ENCODE results near the gene CTSG.
"Not testable (repeated sequence)": the region's sequence is repeated elsewhere in the genome, so short reads cannot be mapped to it uniquely, and the experiment has no call there.

The CTSG gene

DNA sequence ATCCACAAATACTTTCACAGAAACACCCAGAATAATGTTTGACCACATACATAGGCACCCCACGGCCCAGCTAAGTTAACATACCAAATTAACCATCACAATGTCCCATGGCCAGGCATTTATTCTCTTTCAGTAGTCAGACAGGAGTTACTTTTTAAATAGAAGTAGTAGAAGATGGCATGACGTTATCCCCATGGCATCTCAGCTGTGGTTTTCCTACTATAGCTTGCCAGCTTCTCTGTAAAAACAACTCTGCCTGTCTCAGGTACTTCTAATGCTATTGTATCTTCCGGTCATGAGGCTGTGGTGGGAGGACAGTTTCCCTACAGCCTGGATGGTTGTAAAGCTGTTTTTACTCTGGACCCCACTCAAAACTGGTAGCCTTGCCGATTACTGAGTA lies 19.3 kb downstream of the CTSG start:
- DNase-seq (ENCODE audit: extremely low spot score, insufficient read length, low read depth) (no peak), FAIRE-seq (no peak)

DNA sequence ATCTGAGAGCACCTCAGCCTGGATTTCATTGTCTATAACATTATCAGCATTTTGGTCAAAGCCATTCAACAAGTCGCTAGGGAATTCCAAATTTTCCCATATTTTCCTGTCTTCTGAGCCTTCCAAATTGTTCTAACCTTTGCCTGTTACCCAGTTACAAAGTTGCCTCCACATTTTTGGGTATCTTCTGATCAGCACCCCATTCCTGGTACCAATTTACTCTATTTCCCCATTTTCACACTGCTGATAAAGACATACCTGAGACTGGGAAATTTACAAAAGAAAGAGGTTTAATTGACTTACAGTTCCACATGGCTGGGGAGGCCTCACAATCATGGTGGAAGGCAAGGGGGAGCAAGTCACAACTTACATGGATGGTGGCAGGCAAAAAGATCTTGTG lies 27.0 kb downstream of the CTSG start:
- not testable (repeated sequence) for DNase-seq (ENCODE audit: extremely low spot score, insufficient read length, low read depth); FAIRE-seq

DNA sequence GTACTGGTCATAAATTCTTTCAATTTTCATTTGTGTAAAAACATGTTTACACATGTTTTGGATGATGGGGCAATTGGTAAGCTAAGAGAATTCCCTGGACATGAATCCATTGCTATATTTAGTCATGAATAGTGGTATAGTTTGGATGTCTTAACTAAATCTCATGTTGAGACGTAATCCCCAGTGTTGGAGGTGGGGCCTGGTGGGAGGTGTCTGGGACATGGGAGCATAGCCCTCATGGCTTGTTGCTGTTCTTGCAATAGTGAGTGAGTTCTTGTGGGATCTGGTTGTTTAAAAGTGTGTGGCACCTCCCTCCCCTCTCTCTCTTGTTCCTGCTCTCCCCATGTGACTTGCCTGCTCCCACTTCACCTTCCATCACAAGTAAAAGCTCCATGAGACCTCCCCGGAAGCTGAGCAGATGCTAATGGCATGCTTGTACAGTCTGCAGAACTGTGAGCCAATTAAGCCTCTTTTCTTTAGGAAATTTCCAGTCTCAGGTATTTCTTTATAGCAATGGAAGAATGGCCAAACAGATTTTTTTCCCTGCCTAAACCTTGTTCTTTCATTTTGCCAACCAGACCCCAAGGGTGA lies 33.6 kb downstream of the CTSG start:
- no peak for FAIRE-seq
- no peak for DNase-seq (ENCODE audit: extremely low spot score, insufficient read length, low read depth)

DNA sequence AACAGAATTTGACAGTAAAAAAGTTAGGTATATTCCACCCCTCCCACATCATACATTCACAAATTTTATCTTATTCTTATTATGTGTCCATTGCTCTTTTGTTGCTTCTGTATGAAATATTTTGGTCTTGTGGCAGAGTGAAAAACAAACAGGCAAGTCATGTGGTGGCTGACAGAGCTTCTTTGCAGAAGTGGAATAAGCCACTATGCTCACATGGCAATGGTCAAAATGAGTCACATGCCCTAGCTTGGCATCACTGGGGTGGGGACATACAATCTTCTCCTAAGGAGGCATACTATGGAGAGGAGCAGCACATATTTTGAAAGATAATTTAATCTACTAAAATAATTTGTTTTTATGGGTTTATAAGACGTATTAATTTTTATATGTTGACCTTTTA lies 40.3 kb downstream of the CTSG start:
- FAIRE-seq, result no peak
- no peak for DNase-seq (ENCODE audit: extremely low spot score, insufficient read length, low read depth)

DNA sequence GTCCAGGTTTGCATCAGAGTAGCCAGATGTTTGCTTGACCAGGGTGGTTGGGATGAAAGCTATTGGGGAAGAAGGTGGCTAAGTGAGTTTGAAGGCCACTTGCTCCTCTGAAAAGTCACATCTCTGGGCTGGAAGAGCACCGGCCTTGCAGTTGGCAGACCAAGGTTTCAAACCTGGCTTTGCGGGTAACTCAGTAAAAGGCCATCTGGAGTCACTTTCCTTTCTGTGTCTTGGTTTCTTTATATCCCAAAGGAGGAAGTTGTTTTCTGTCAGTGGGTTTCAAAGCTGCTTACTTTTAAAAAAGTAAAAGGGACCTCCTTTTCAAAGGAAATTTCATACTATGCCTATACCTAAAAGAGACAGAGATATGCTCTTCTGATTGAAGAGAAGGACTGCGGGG lies 41.8 kb downstream of the CTSG start:
- DNase-seq (ENCODE audit: extremely low spot score, insufficient read length, low read depth) (no peak), FAIRE-seq (no peak)

DNA sequence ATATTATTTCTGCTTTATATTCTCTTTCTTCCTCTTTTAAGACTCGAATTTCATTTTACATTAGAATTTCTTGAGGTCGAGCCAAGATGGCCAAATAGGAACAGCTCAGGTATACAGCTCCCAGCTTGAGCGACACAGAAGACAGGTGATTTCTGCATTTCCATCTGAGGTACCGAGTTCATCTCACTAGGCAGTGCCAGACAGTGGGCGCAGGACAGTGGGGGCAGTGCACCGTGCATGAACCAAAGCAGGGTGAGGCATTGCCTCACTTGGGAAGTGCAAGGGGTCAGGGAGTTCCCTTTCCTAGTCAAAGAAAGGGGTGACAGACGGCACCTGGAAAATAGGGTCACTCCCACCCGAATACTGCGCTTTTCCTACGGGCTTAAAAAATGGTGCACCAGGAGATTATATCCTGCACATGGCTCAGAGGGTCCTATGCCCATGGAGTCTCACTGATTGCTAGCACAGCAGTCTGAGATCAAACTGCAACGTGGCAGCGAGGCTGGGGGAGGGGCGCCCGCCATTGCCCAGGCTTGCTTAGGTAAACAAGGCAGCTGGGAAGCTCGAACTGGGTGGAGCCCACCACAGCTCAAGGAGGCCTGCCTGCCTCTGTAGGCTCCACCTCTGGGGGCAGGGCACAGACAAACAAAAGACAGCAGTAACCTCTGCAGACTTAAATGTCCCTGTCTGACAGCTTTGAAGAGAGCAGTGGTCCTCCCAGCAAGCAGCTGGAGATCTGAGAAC lies 50.0 kb downstream of the CTSG start:
- FAIRE-seq; DNase-seq (ENCODE audit: extremely low spot score, insufficient read length, low read depth): not testable (repeated sequence)

Measured in GM18507 (cell line).